PFSK-1 (cell line): ENCODE results near the gene KRT75.

Experiments
- FOXP2 ChIP-seq: optimal IDR thresholded peaks from 2 replicates; pipeline ENCODE3; 2011; ENCODE audit warnings: borderline replicate concordance, control low read depth, inconsistent platforms; ENCODE audit not compliant: insufficient read depth; ENCODE audit errors: extremely low read length, extremely low read depth
- POLR2AphosphoS5 ChIP-seq: IDR thresholded peaks from 2 replicates; pipeline ENCODE4 v1.6.1; 2012; ENCODE audit warnings: low read depth, mild to moderate bottlenecking, control low read depth, low read length, moderate library complexity
- REST ChIP-seq, 2 experiments: IDR thresholded peaks; 2 replicates each; pipeline versions ENCODE4 v1.6.1 to v1.8.0; 2011 to 2012; ENCODE audit warnings: low read depth in 2 of 2, low read length in 2 of 2, control low read depth in 1 of 2, inconsistent platforms in 1 of 2, mild to moderate bottlenecking in 1 of 2, moderate library complexity in 1 of 2; ENCODE audit not compliant: insufficient read depth in 1 of 2
- SIN3A ChIP-seq: IDR thresholded peaks from 2 replicates; pipeline ENCODE4 v1.6.1; 2012; ENCODE audit warnings: mild to moderate bottlenecking, low read length, moderate library complexity, borderline replicate concordance; ENCODE audit not compliant: insufficient read depth
- TAF1 ChIP-seq: IDR thresholded peaks from 2 replicates; pipeline ENCODE4 v1.6.1; 2012; ENCODE audit warnings: low read length, control low read depth, borderline replicate concordance; ENCODE audit not compliant: insufficient read depth

KRT75 gene

GRCh38 chr12:52440821-52441319 is 6.7 kb upstream of the KRT75 start:
- TF ChIP-seq REST (IDR thresholded peaks at IDR 0.05; ENCODE audit: insufficient read depth in 1 of 2, low read depth in 2 of 2, low read length in 2 of 2) = no peak
- TF ChIP-seq FOXP2 = no peak
- TF ChIP-seq POLR2AphosphoS5 = no peak
- TF ChIP-seq TAF1 = no peak

GRCh38 chr12:52439845-52440244 is 5.7 kb upstream of the KRT75 start:
- TF ChIP-seq FOXP2 (no peak), POLR2AphosphoS5 (no peak), TAF1 (no peak), SIN3A (no peak), REST (IDR thresholded peaks at IDR 0.05; ENCODE audit: insufficient read depth in 1 of 2, low read depth in 2 of 2, low read length in 2 of 2) (no peak)

GRCh38 chr12:52439420-52439819 is 5.2 kb upstream of the KRT75 start:
- TF ChIP-seq SIN3A (no peak), FOXP2 (no peak), REST (IDR thresholded peaks at IDR 0.05; ENCODE audit: insufficient read depth in 1 of 2, low read depth in 2 of 2, low read length in 2 of 2) (no peak), TAF1 (no peak), POLR2AphosphoS5 (no peak)

- TF ChIP-seq TAF1 (no peak), POLR2AphosphoS5 (no peak), REST (IDR thresholded peaks at IDR 0.05; ENCODE audit: insufficient read depth in 1 of 2, low read depth in 2 of 2, low read length in 2 of 2) (no peak)
These were observed 4.4 kb upstream of the KRT75 start for GRCh38 chr12:52438305-52439301.

- TF ChIP-seq POLR2AphosphoS5 (no peak), REST (IDR thresholded peaks at IDR 0.05; ENCODE audit: insufficient read depth in 1 of 2, low read depth in 2 of 2, low read length in 2 of 2) (no peak), FOXP2 (no peak), SIN3A (no peak), TAF1 (no peak)
These were observed 3.3 kb upstream of the KRT75 start for GRCh38 chr12:52437508-52437907.
